GM19023 (cell line): ENCODE measurements around the gene SKAP1.
"Not testable (repeated sequence)": the region's sequence is repeated elsewhere in the genome, so short reads cannot be mapped to it uniquely, and the experiment has no call there.

Source experiments
- ATAC-seq: cut with Tn5 transposase; IDR thresholded peaks from one replicate; pipeline ENCODE4 v1.9.1; 2021; ENCODE audit warnings: mild to moderate bottlenecking, moderate library complexity; ENCODE audit not compliant: unreplicated experiment

Gene SKAP1

DNA sequence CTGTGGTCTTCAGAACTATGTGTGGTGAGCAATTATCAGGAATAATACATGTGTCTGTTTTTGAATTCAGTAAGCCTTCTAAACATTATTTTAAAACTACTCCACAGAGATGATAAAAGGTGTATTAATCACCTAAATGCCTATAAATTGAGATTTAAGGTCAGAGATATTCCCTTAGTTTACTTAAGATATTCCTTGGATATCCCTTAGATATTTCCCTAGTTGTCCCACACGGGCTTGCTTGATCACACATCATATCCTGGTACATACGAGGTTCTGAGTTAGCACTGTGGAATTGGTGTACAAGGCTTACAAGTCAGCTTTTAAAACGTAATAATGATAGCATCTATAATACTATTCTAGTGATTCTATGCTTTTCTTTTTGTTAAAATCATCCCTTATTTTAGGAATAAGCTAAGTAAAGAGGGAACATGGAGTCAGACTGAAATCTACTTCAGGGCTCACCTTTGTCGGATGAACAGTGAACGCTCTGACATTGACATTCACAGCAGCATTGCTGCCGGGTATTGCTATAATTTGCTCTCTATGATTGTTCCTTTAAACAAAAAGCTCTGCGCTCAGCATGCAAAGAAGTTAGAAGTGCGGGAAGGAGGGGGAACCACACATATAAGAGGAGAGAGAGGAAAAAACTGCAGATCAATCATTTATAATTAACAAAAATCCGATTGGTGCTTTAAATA lies 136.5 kb downstream of the SKAP1 start:
- no peak for ATAC-seq

DNA sequence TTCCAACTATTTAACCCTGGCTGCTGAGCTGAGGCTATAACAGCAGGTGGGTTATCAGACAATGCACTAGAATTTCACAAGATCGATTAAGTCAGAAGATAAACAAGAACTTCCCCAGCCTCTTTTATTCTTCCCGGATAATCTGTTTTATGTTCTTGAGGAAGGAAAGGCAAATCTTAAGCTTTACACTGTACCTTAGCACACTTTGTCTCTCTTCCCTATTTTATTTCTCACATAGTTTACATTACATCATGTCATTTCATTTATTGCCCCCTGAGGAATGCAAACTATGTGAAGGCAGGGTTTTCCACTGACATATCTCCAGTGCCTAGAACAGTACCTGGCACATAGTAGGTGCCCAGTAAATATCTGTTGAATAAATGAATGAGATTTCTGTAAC lies 139.6 kb downstream of the SKAP1 start:
- no peak for ATAC-seq

DNA sequence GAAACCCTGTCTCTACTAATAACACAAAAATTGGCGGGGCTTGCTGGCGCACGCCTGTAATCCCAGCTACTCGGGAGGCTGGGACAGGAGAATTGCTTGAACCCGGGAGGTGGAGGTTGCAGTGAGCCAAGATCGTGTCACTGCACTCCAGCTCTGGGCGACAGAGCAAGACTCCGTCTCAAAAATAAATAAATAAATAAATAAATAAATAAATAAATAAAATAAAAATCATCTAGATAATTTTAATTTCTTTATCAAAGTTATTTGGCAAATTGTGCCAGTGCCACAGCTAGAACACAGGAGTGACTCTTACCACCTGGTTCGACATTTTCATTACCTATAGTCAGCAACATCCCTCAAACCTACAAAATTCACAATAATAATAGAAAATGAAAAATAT lies 143.1 kb downstream of the SKAP1 start:
- ATAC-seq, result not testable (repeated sequence)

DNA sequence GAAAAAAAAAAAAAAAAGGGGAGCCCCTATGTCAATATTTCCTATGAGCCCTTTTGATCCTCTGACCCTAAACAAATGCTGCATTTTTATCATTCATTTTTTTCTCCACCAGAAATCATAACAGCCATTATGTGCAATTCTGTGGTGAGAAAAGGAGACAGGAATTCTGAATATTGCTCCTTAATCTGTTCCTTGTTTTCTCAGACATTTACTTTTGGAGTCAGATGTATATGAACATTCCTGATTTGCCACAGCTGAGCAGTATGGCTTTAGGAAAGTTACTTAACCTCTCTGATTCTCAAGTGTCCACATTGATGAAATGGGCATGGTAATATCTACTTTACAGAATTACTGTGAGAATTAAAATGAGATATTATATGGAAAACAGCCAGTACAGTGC lies 144.4 kb downstream of the SKAP1 start:
- no peak for ATAC-seq

DNA sequence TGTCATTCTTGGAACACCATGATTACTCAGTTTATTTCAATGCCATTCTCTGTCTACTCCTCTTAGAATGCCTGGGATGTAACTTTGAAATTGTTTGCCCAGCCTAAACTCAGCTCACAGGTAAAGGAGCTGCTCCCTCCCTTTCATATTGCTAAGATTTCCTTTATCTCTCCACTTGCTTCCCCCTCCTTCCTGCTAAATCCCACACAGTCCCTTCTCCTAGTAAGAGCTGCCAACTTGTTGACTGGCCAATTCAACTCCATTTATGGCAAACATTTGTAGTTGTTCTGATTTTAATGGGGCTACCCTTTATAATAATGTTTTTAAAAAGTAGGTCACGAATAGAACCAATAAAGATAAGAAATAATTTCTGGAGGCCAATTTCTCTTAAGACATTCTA lies 146.1 kb downstream of the SKAP1 start:
- no peak for ATAC-seq

DNA sequence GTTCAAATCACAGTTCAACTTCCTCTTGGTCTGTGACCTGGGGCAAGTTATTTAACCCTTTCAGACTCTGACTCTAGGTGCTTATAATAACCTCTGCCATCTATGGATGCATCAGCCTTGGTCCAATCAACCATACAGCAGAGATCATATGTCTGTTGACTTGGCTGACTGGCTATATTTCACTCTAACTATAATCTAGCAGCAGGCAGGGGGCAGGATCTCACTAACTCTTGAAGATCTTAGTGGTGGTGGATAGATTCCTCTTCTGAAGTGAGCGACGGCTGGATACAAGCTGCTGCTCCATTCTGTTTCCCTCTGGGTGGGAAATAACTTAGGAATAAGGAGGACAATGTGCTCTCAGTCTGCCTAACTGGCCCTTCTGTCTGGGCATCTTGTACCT lies 146.6 kb downstream of the SKAP1 start:
- no peak for ATAC-seq

DNA sequence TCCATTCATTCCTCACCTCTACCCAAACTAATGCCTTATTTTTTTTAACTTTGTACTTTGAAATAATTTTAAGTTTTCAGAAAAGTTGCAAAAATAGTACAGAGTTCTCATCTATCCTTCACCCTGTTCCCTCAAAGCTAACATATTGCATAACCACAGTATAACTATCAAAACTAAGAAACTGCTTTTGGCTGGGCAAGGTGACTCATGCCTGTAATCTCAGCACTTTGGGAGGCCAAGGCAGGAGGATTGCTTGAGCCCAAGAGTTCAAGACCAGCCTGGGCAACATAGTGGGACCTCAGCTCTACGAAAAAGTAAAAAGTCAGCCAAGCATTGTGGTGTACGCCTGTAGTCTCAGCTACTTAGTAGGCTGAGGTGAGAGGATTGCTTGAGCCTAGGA lies 147.7 kb downstream of the SKAP1 start:
- ATAC-seq, result no peak

DNA sequence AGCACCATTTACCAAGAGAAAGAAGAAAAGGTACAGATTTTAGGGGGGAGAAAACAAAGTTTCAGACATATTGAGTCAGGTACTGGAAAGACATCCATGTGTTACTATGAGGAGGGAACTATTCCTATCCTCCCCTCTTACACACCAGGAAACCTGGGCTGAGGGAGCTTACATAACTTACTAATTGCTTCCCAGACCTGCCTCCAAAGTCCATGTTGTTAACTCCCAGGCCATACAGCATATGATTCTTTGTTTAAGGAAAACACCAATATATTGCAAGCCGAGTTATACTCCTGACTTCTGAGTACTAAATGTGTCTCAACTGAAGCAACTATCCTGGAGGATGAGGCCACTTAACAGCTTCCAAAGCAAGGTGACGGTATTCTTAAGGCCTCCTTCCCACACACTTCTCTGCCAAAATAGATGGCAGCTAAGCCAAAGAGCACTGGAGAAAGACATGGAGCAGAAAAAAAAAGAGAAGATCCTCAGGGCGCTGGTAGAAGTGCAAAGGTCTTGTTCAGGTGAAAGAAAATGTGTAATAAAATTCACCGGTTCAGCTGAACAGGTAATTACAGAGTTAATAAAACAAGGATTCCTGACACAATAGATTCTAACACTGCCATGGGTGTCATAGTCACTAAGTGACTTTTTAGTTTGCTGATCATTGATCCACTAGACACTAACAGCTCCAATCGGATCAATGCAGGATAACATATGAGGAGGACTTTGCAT lies 151.1 kb downstream of the SKAP1 start:
- no peak for ATAC-seq

DNA sequence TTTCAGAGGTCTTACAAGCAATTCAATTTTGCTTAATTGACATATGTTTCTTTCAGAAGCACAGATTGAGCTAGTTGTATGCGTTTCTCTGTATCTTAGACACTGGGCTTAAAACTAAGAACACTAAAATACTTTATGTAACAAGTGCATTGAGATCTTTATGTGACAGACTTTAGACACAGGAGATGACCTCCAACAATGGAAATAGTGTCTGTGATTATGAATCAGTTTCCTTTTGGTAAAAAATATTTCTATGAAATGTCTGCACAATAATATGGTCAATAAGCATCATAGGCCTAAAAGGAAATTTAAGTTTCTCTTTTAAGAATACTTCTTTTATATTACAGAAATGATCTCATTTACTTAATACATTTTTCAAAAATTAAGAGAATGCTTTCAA lies 153.2 kb downstream of the SKAP1 start:
- no peak for ATAC-seq

DNA sequence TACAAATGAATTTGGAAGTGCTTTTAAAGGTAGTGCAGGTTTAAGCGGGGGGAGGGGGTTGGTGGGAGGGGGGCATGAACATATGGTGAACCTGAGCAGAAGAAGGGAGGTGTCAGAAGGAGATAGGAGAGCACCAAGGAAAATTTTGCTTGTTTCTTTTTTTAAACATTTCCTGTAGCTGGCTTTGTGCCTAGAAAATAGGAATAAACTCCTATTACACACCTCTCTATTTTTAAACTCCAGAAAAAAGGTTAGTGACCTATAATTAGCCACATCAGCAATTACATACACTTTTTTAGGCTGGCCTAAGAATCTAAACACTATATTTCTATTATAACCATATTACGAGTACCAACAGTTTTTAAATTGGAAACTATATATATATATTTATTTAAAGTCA lies 159.1 kb downstream of the SKAP1 start:
- ATAC-seq, result no peak

DNA sequence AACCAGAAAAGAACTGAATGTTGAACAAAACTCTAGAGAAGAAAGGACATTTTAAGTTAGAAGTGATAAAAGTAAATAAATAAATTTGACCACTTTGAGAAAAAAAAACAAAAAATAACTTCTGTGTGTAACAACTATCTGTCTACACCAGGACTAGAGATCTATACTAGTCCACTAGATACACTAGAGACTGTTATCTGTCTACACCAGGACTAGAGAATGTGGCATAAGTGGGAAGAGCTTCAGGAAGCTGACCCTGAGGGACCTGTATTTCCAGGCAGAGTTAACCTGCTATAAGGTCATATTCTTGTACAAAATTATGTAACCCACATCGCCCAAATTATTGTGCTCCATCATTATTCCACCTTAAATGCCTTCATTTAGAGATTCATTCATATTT lies 160.8 kb downstream of the SKAP1 start:
- ATAC-seq, result no peak

DNA sequence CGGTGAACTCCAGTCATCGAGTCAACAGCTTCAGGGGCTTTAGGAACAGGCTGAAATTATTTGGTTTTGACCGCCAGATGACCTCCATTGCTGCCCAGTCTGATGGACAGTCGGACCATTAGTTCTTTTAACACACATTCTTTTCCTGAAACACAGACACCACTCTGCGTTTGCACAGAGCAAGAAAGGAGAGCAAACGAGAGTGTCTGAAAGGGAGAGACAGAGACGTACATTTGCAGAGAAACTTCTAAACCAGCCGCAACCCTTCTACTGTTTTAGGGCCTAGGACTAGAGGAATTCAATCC lies 166.3 kb downstream of the SKAP1 start:
- no peak for ATAC-seq

DNA sequence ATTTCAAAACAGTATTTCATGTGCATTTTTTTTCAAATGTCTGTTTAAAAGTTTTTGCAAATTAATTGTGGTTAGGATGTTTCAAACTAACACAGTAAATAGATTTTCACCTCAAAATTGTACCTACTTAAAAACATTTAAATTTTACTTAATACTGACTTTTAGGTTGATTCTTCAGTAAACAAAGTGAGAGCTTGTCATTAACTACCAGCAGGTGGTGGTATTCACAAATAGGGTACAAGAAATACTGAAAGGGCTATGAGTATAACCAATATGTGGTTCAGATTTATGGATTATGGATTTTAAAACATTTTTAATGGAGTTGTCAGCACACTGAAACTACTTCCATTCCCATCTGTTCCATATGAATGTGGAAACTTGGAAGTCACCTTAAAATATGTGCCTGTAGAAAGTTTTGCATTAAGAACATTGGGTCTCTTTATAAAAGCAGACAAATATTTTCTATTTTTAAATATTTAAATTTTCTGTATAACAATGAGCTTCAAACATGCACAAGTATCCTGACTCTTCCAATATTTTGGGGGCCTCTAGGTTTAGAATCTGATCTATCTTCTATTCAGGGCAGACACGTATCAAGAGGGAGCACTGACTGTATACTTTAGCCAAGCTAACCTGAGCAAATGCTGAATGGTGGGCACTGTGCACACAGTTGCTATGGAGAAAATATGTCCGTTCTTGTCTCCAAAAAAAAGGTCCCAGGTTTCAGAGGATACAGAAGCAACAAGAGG lies 166.9 kb downstream of the SKAP1 start:
- no peak for ATAC-seq

DNA sequence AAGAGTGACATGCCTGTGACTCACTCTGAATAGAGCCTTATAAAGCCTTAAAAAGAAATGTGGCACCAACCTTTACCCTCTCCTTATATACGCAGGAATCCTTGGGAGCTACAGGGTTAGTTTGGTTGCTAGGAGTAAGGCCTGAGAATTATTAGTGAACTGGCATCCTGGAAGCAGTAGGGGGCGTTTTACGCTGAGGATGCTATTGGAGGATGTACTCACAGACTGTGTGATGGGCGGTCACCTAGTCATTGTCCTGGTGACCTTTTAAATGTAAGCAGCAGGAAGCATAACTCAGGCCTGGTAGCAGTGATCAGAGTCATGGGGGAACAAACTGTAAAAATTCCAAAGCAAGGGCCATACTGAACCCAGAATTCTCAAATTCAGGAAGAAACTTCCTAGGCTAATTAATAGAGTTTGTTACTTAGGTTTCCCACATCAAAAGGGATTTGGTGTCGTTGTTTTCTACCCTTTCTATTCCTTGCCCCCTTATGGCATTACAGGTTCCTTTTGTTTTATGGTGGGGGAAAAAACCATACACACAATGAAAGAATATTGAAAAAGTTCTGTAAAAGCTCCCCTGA lies 168.6 kb downstream of the SKAP1 start:
- ATAC-seq, result no peak

DNA sequence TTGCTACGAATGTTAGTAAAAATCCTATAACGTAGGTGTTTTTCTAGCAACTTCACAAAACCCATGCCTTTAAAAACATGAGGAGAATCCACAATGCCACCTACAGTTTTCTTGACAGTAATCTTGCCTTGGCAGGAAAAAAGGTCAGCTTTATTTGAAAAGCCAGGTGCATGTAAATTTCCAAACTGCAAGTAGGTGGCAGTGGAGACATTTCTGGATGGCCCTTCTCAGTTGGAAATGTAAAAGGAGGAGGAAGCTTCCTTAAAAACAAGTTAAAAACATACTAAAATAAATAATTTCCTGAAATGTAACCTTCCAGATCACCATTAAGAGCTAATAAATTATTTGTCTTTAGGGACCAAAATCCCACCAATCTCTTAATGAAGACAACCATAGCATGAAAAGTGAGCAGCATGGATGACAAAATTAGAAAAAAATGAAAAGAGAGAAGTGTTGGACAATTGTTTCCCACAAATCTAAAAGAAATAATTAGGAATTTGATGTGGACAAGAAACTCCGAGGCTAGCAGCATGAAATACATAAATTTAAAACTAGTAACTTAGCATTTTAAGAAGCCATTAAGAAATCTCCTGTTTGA lies 170.2 kb downstream of the SKAP1 start:
- no peak for ATAC-seq

DNA sequence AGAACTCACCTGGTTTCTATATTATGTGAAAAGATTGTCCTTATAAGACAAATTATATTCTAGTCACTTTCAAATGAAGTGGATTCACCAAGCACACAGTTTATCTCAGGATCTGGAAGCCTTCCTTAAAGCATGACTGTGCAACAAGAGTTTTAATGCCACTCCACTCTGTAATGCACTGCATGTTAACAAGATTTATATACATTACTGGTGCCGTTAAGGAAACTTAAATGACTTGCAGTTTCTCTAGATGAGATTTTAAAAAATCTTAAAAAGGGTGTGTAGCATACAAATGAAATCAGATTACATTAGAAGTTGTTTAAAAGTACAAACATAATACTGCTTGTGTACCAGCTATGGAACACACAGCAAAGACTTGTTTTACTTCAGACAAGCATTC lies 171.7 kb downstream of the SKAP1 start:
- ATAC-seq, result no peak

DNA sequence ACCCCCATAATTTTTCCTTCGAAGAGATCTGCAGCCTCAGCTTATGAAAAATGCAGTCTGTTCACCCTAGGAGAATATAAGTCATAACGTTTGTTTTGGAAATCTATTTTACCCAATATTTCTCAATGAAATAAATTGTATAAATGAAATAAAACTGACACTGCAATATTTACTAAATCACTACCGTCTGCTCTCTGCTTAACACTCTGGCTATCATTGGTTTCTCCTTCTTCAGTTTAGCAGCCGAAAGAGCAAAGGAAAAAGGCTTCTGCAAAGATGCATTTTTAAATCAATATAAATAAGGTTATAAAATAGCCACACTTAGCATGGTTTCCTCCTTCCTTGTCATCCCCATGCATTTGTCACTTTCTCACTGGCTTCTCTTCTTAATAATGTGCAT lies 174.3 kb downstream of the SKAP1 start:
- no peak for ATAC-seq

DNA sequence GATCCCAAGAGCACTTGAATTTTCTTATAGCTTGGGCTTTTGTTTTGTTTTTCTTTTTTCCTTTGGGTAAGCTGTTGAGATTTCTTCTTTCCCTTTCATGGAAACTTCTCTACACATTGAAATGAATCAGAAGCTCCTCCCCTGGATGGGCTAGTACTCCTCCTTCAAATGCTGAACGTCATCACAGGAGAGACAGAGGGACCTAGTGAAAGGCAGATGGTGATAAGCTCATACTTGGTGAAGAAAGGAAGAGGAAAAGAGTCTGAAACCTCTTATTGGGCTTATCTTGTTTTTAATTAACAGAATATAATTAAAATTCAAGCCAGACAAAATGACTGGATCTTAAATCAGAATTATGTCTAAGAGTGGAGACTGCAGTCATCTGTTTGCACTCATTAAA lies 175.1 kb downstream of the SKAP1 start:
- no peak for ATAC-seq

DNA sequence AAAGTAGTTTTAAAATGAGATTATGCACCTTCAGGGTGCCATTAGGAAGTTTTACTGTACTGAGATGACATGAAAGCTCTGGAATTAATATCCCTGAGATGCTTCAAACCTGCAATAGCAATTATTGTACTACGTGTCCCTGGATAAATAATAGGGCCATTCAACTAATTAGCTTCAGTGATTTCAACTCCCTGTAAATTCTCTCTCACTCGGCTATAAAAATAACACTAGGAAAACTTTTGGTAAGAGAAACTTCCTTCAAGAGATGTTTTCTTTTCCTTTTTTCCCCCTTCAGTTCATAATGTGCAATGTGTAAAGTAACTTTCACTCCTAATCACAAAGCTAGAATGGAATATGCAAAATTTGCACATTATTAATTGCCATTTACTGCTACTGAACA lies 176.0 kb downstream of the SKAP1 start:
- no peak for ATAC-seq

DNA sequence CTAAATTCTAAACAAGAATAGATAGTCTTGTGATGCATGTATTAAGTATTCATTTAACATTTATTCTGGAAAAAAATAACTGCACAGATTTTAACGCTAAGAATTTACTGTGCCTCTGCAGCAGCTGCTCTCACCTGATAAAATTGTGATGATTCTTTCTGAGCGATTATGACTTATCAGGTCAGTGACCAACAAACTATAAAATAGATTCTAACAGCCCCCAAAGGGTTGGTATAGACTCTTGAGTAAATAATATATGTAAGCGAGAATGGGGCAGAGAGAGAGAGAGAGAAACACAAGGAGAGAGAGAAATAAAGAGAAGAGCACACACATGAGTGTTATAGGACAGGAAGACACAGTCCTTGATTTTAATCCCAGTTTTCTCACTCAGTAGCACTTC lies 178.1 kb downstream of the SKAP1 start:
- ATAC-seq, result no peak

DNA sequence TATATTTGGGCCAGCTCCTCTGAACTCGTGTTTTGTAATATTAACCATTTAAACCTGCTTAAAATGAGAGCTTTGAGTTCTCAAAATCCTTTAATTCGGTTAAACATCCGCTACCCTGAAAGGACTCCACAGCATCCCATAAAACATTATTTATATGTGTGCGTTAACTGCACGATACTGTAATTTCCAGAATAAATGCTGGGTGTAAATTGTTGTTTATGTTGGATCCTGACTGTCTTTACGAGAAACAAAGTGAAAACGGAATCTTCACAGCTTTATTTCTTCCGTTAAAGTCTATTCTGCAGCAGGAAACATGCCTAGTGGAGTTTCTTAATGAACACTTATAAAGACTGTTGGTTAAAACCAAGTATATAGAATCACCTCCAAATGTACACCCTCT lies 179.1 kb downstream of the SKAP1 start:
- ATAC-seq, result no peak

DNA sequence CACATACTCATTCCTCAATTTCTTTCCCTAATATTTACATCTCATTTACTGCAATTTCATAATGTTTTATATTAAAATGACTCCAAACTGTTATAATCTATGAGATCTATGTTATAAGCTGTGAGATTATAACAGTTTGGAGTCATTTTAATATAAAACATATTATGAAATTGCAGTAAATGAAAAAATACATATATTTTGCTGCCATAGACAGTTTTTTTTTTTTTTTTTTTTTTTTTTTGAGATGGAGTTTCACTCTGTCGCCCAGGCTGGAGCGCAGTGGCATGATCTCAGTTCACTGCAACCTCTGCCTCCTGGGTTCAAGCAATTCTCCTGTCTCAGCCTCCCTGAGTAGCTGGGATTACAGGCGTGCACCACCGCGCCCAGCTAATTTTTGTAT lies 180.0 kb downstream of the SKAP1 start:
- ATAC-seq, result not testable (repeated sequence)
